Measurements from ENCODE around the gene ABCC1. TPM values are rescaled to one million over a fixed set of nuclear protein-coding genes. Genes with fewer than 3 reads are reported as not detected.

ABCC1 gene
- polyA plus RNA-seq, 1 of the 3 experiments (the other 2 are of a cell fraction): 23.7 TPM

- peaks cover 17% of the 10 kb centered on the region in 2 experiments; a peak in 3 of 4 replicates for H3K4me1 ChIP-seq (ENCODE audit: control insufficient read depth in 1 of 2, insufficient read depth in 2 of 2, low read depth in 1 of 2, low read length in 1 of 2)
- ChIA-PET POLR2A (no interaction called here), CTCF (no interaction called here)
- WGBS (ENCODE audit: low lambda C conversion rate): 98% methylated on average over 4 of the region's 4 CpGs
- 0 out of 2 replicates have a peak, but pooled peaks cover 7% of the 10 kb centered on the region for H4K20me1 ChIP-seq (ENCODE audit: insufficient read depth)
- H3K9me3 ChIP-seq: peaks cover 8% of the 10 kb centered on the region; the same call in 1 of the 2 replicates
- no peak overlapping the region for H2AFZ ChIP-seq (ENCODE audit: low read depth)
- no peak for DNase-seq
- no peak overlapping the region for H3K4me2 ChIP-seq
- H3F3A ChIP-seq (replicated peaks; ENCODE audit: insufficient read depth): no peaks in the 10 kb centered on the region
- no peak overlapping the region for H3K9ac ChIP-seq
- peaks cover 0 to 10% of the 10 kb centered on the region in 2 experiments for H3K36me3 ChIP-seq (replicated peaks in 1 of 2; ENCODE audit: control insufficient read depth in 1 of 2, insufficient read depth in 2 of 2, low read length in 1 of 2)
- no peaks in the 10 kb centered on the region for H3K9me2 ChIP-seq
- H3K79me2 ChIP-seq (ENCODE audit: insufficient read depth): peaks cover 96% of the 10 kb centered on the region
- no peak overlapping the region for H3K4me3 ChIP-seq (ENCODE audit: low read depth in 2 of 2, low read length in 1 of 2)
- H3K27ac ChIP-seq (ENCODE audit: low read depth in 2 of 2, low read length in 1 of 2): no peak overlapping the region
- no peaks in the 10 kb centered on the region for H3K27me3 ChIP-seq (ENCODE audit: insufficient read depth)
- TF ChIP-seq TAF1 (IDR thresholded peaks at IDR 0.05; ENCODE audit: borderline replicate concordance, low read depth, low read length): no peak
- no peak for TF ChIP-seq MAX (IDR thresholded peaks at IDR 0.05; ENCODE audit: low read depth)
- no peak for TF ChIP-seq CHD2 (IDR thresholded peaks at IDR 0.05; ENCODE audit: low read length, partially characterized antibody)
- no peak for TF ChIP-seq EP300 (IDR thresholded peaks at IDR 0.05; ENCODE audit: borderline replicate concordance in 1 of 2, low read depth in 1 of 2, low read length in 1 of 2)
- TF ChIP-seq FOXJ3 (CRISPR knock-in tag; IDR thresholded peaks at IDR 0.05): no peak
- no peak for TF ChIP-seq TCF12 (IDR thresholded peaks at IDR 0.05)
- TF ChIP-seq MEF2A (IDR thresholded peaks at IDR 0.05; ENCODE audit: borderline replicate concordance, low read depth): no peak
- TF ChIP-seq PBX3 (IDR thresholded peaks at IDR 0.05): no peak
- no peak for TF ChIP-seq RCOR1 (IDR thresholded peaks at IDR 0.05; ENCODE audit: low read length)
- no peak for TF ChIP-seq RAD21 (IDR thresholded peaks at IDR 0.05; ENCODE audit: low read length)
- no peak for TF ChIP-seq GABPA (IDR thresholded peaks at IDR 0.05; ENCODE audit: low read depth)
Measured at GRCh38 chr16:15985144-15985543, 35.7 kb downstream of the ABCC1 start.

- no peaks in the 10 kb centered on the region for H3F3A ChIP-seq (replicated peaks; ENCODE audit: insufficient read depth)
- H3K4me3 ChIP-seq (ENCODE audit: low read depth in 2 of 2, low read length in 1 of 2): no peak overlapping the region
- ChIA-PET CTCF (no interaction called here), POLR2A (no interaction called here)
- peaks cover 17 to 23% of the 10 kb centered on the region in 2 experiments; a peak in 3 of 4 replicates for H3K4me1 ChIP-seq (ENCODE audit: control insufficient read depth in 1 of 2, insufficient read depth in 2 of 2, low read depth in 1 of 2, low read length in 1 of 2)
- H3K27ac ChIP-seq (ENCODE audit: low read depth in 2 of 2, low read length in 1 of 2): no peak overlapping the region
- no peak for DNase-seq
- 0 out of 2 replicates have a peak, but pooled peaks cover 7% of the 10 kb centered on the region for H4K20me1 ChIP-seq (ENCODE audit: insufficient read depth)
- H3K79me2 ChIP-seq (ENCODE audit: insufficient read depth): peaks cover 96% of the 10 kb centered on the region
- 100% methylated on average over 6 of the region's 9 CpGs for WGBS (ENCODE audit: low lambda C conversion rate)
- TF ChIP-seq RAD21 (IDR thresholded peaks at IDR 0.05; ENCODE audit: low read length) (no peak), CHD2 (IDR thresholded peaks at IDR 0.05; ENCODE audit: low read length, partially characterized antibody) (no peak), RFX5 (IDR thresholded peaks at IDR 0.05; ENCODE audit: low read length) (no peak), FOSL2 (IDR thresholded peaks at IDR 0.05; ENCODE audit: borderline replicate concordance, low read depth) (no peak), PBX3 (IDR thresholded peaks at IDR 0.05) (no peak)
- no peak overlapping the region for H3K4me2 ChIP-seq
- H2AFZ ChIP-seq (ENCODE audit: low read depth): no peak overlapping the region
- peaks cover 0 to 10% of the 10 kb centered on the region in 2 experiments for H3K36me3 ChIP-seq (replicated peaks in 1 of 2; ENCODE audit: control insufficient read depth in 1 of 2, insufficient read depth in 2 of 2, low read length in 1 of 2)
- H3K27me3 ChIP-seq (ENCODE audit: insufficient read depth): no peaks in the 10 kb centered on the region
- H3K9ac ChIP-seq: no peak overlapping the region
- peaks cover 7% of the 10 kb centered on the region; the same call in 1 of the 2 replicates for H3K9me3 ChIP-seq
- H3K9me2 ChIP-seq: no peaks in the 10 kb centered on the region
Measured at GRCh38 chr16:15986261-15986660, 36.8 kb downstream of the ABCC1 start.

Measured in SK-N-SH (cell line).